ENCODE results near the gene ENSA. TPM values are rescaled to one million over a fixed set of nuclear protein-coding genes. Genes with fewer than 3 reads are reported as not detected.

ENSA gene
- total RNA-seq, 4 donors from 2014 or later, result 110 to 212 (median 141) TPM

DNA sequence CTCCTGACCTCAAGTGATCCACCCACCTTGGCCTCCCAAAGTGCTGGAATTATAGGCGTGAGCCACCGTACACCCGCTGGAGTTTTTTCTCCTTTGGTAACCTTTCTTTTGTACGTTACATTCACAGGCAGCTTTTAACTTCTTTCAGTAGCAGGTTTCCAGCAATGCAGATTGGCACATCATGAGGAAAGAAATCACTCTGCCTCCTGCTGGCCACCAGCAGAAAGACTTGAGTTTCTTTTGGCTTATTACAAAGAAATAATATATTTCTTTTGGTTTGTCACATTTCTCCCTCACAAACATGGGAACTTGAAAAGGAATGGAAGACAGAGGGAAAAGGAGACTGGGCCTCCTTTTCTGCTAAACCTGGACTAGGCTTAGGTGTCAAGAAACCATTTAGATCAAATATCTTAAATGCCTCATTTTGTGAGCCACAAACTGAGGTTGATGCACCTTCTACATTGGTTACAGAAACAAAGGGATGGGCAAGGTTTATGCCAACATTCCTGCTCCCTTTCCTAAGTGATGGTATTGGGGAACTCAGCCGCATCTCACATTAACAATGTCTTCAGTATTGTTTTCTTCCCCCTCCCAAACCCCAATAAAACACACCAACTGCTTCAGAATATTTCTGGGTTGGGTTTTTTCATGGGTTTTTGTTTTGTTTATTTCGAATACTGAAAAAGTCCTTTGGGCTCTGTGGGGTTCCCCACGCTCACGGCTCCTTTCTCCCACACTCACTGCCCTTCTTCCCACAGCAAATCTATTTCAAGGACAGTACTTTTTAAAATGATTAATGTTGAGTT lies 7.7 kb downstream of the ENSA start:
- peak; percentile 92 for DNase-seq (ENCODE audit: extremely low spot score)

DNA sequence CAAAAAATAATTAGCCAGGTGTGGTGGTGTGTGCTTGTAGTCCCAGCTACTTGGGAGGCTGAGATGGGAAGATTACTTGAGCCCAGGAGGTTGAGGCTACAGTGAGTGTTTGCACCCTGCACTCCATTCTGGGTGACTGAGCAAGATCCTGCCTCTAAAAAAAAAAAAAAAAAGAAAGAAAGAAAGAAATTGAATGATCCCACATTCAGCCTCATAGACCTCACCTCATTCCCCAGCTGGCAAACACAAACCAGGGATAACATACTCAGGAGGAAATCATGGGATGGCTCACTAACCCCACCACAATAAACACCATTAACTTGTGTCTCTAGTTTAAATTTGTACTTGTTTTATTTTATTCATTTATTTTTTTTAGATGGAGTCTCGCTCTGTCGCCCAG lies 8.5 kb downstream of the ENSA start:
- H3K27me3 ChIP-seq, result no peaks in the 10 kb centered on the region
- peaks cover 28 to 86% (median 52%) of the 10 kb centered on the region in 4 donors for H3K36me3 ChIP-seq
- intact Hi-C loops (cut with DNase I), result loop anchor here (2.0 to 5.0 kb wide), 2 partner anchors 44 to 60 kb away; partner anchors contain the start of gene MCL1
- TF ChIP-seq POLR2AphosphoS5 (IDR thresholded peaks at IDR 0.05), result no peak
- TF ChIP-seq, protein P1, sequence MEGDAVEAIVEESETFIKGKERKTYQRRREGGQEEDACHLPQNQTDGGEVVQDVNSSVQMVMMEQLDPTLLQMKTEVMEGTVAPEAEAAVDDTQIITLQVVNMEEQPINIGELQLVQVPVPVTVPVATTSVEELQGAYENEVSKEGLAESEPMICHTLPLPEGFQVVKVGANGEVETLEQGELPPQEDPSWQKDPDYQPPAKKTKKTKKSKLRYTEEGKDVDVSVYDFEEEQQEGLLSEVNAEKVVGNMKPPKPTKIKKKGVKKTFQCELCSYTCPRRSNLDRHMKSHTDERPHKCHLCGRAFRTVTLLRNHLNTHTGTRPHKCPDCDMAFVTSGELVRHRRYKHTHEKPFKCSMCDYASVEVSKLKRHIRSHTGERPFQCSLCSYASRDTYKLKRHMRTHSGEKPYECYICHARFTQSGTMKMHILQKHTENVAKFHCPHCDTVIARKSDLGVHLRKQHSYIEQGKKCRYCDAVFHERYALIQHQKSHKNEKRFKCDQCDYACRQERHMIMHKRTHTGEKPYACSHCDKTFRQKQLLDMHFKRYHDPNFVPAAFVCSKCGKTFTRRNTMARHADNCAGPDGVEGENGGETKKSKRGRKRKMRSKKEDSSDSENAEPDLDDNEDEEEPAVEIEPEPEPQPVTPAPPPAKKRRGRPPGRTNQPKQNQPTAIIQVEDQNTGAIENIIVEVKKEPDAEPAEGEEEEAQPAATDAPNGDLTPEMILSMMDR (IDR thresholded peaks at IDR 0.05), result no peak
- no peak for TF ChIP-seq EP300 (IDR thresholded peaks at IDR 0.05)
- TF ChIP-seq POLR2A (IDR thresholded peaks at IDR 0.05; ENCODE audit: low read depth), result no peak
- WGBS, result 100% methylated on average over 2 of the region's 2 CpGs
- H3K4me3 ChIP-seq, result no peak overlapping the region
- H3K27ac ChIP-seq (replicated peaks in 1 of 4), result peak overlapping the region; percentile 70 to 78 (median 75)
- no peak for DNase-seq (ENCODE audit: extremely low spot score)
- H3K9me3 ChIP-seq, result no peaks in the 10 kb centered on the region
- H3K4me1 ChIP-seq, result peaks cover 42 to 46% (median 44%) of the 10 kb centered on the region in 4 donors

More for the DNA sequence above, 7.7 kb downstream of the ENSA start:
- H3K27me3 ChIP-seq, result no peaks in the 10 kb centered on the region
- intact Hi-C loops (cut with DNase I), result loop anchor here (2.0 to 5.0 kb wide), 2 partner anchors 44 to 61 kb away; partner anchors contain the start of gene MCL1
- H3K4me1 ChIP-seq, result peaks cover 42 to 51% (median 46%) of the 10 kb centered on the region in 4 donors
- WGBS, result 55% methylated on average over 8 of the region's 8 CpGs
- H3K27ac ChIP-seq (replicated peaks in 1 of 4), result peak overlapping the region; percentile 70 to 78 (median 75)
- TF ChIP-seq POLR2A (IDR thresholded peaks at IDR 0.05; ENCODE audit: low read depth) (peak; percentile 8), EP300 (IDR thresholded peaks at IDR 0.05) (no peak), POLR2AphosphoS5 (IDR thresholded peaks at IDR 0.05) (peak; percentile 61 to 67)
- TF ChIP-seq, protein P1 (IDR thresholded peaks at IDR 0.05), result peak; percentile 76 to 84 (median 77)
- peaks cover 34 to 87% (median 60%) of the 10 kb centered on the region in 4 donors for H3K36me3 ChIP-seq
- no peaks in the 10 kb centered on the region for H3K9me3 ChIP-seq
- no peak overlapping the region for H3K4me3 ChIP-seq

DNA sequence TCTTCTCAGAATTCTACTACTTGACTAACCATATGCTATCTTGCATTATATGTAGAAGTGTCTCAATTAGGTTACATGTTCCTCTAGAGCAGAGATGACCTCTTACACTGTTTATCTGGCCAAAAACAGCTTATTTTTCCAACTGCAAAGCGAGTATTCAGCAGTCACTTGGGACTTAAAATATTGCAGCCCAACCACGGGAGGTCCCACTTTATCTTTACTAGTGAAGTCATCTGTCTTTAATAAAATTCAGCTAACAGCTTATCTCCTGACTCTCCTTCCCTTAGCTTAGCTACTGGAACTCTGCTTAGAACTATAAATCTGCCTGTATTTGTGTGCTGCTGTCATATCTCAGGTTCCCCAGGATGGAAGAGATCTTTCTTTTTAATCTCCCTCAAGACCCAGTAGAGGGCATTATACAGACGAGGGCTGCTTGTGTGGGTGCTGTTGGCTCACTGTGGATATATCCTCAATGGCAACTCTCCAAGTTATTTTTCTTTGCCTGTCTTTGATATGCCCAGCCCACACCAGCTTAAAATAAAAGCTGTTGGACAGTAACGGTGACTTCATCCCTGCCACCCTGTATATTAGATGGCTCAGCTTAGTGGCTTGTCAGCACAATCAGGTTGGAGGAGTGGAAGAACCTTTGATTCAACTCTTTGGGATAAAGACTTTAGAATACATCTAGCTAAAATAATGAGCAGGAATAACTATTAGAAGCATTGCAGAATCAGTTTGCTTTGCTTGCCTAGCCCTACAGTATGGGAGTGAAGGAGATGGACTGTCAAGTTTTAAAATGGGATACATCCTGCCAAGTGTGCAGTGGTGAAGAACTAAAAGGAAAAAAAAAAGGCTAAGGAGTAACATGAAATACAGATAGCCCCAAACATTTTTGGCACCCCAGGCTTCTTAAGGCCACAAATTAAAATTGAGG lies 9.6 kb downstream of the ENSA start:
- intact Hi-C loops (cut with DNase I), result loop anchor here (2.0 to 5.0 kb wide), 2 partner anchors 43 to 59 kb away; partner anchors contain the start of gene MCL1
- no peaks in the 10 kb centered on the region for H3K9me3 ChIP-seq
- no peaks in the 10 kb centered on the region for H3K27me3 ChIP-seq
- H3K4me1 ChIP-seq, result peaks cover 43 to 54% (median 46%) of the 10 kb centered on the region in 4 donors
- peaks cover 18 to 80% (median 41%) of the 10 kb centered on the region in 4 donors for H3K36me3 ChIP-seq
- WGBS, result 7% methylated on average over 4 of the region's 4 CpGs
- no peak for DNase-seq (ENCODE audit: extremely low spot score)
- TF ChIP-seq, protein P1 (IDR thresholded peaks at IDR 0.05), result peak; percentile 26 to 44 (median 42)
- TF ChIP-seq EP300 (IDR thresholded peaks at IDR 0.05) (no peak), POLR2AphosphoS5 (IDR thresholded peaks at IDR 0.05) (peak; percentile 53 to 59), POLR2A (IDR thresholded peaks at IDR 0.05; ENCODE audit: low read depth) (no peak)
- no peak overlapping the region for H3K4me3 ChIP-seq
- peak overlapping the region; percentile 70 to 78 (median 75) for H3K27ac ChIP-seq (replicated peaks in 1 of 4)

DNA sequence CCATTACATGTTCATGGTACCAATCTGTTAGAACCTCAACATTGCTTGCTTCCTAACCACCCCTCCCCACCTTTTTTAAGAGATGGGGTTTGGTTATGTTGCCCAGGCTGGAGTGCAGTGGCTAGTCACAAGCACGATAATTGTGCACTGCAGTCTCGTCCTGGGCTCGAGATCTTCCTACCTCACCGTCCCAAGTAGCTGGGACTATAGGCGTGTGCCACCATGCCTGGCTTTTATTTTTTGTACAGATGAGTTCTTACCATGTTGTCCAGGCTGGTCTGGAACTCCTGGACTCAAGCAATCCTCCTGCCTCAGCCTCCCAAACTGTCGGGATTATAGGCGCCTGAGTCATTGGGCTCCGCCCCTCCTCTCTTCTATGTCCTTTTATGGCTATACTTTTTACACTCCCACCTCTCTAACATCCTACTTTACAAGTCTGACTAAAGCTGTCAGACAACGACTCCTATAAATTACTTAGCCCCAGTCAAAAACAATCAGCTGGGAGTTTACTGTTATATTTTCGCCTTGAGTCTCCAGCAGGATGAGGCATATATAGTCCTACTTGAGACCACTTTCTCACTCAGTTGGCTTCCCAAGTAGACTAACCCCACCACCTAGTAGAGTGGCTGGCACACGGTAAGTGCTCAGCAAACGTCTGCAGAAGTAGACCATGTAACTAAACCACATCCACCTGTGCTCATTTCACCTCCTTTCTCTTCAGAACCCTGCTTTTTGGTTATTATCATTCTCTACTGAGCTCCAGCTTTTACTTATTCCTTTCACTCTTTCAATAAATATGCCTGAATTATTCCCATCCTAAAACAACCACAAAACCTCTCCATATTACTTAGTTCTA lies 13.8 kb downstream of the ENSA start:
- peaks cover 56 to 69% (median 61%) of the 10 kb centered on the region in 4 donors for H3K4me1 ChIP-seq
- peaks cover 0 to 43% (median 14%) of the 10 kb centered on the region in 4 donors for H3K36me3 ChIP-seq
- intact Hi-C loops (cut with DNase I), result no loop called here
- H3K27me3 ChIP-seq, result no peaks in the 10 kb centered on the region
- no peak for DNase-seq (ENCODE audit: extremely low spot score)
- H3K27ac ChIP-seq (replicated peaks in 1 of 4), result peak overlapping the region; percentile 23 to 81 (median 54)
- no peaks in the 10 kb centered on the region for H3K9me3 ChIP-seq
- TF ChIP-seq EP300 (IDR thresholded peaks at IDR 0.05), result no peak
- TF ChIP-seq, protein P1 (IDR thresholded peaks at IDR 0.05), result no peak
- TF ChIP-seq POLR2AphosphoS5 (IDR thresholded peaks at IDR 0.05), result no peak
- TF ChIP-seq POLR2A (IDR thresholded peaks at IDR 0.05; ENCODE audit: low read depth), result no peak
- no peak overlapping the region for H3K4me3 ChIP-seq
- WGBS, result 94% methylated on average over 12 of the region's 12 CpGs

Data from esophagus muscularis mucosa (tissue), 4 donors.